Type B pancreatic cell (in vitro differentiated cells): ENCODE data around the gene PRKACB. TPM values are rescaled to one million over a fixed set of nuclear protein-coding genes. Genes with fewer than 3 reads are reported as not detected.

Experiments
- DNase-seq: peaks from one replicate; pipeline ENCODE4 v3.0.0; 2021; ENCODE audit warnings: mixed read lengths; ENCODE audit not compliant: unreplicated experiment; ENCODE audit errors: extremely low spot score
- H3K27ac Mint-ChIP-seq: 2 replicates; pipeline ENCODE4 v1.8.0; 2021; ENCODE audit warnings: mild to moderate bottlenecking, mixed read lengths
- H3K27me3 Mint-ChIP-seq: 2 replicates; pipeline ENCODE4 v1.8.0; 2021; ENCODE audit warnings: mixed read lengths
- H3K36me3 Mint-ChIP-seq: 2 replicates; pipeline ENCODE4 v1.8.0; 2021; ENCODE audit warnings: mixed read lengths
- H3K4me1 Mint-ChIP-seq: one replicate; pipeline ENCODE4 v1.8.0; 2021; ENCODE audit warnings: mixed read lengths; ENCODE audit not compliant: unreplicated experiment
- H3K4me3 Mint-ChIP-seq: 2 replicates; pipeline ENCODE4 v1.8.0; 2021; ENCODE audit warnings: mild to moderate bottlenecking, mixed read lengths
- H3K9me3 Mint-ChIP-seq: 2 replicates; pipeline ENCODE4 v1.8.0; 2021; ENCODE audit warnings: mixed read lengths
- total RNA-seq: library from RNA; stranded (reverse); gene quantifications from 2 replicates; pipeline ENCODE4 v1.2.1, GENCODE V29; 2021; ENCODE audit warnings: low replicate concordance
- TF ChIP-seq, protein P1 (sequence below): fragments of 200-600 bp; sonication (generic); conservative IDR thresholded peaks from 2 replicates; pipeline ENCODE4 v1.5.0; 2021; ENCODE audit warnings: antibody characterized with exemption, mild to moderate bottlenecking

Gene PRKACB
- total RNA-seq, 1 donor from 2014 or later: 36.0 TPM

DNA sequence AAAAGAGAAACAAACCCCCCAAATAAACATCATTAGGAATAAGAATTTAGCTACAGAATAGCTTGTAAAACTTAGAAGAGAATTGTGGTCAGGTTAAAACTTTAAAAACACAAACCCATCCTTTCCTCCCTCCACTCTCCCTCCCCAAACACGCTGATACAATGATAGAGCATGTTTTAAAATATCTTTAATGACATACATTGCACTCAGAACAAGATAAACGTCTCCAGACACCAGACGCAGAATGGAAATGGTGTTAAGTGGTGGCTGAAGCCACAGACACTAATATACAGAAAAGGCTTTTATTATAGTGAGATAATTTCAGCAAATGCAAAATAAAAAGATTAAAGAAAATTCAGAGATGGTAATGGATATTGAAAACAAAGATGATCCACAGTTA is 98.6 kb downstream of the PRKACB start:
- Mint-ChIP-seq H3K4me1 (peaks cover 12% of the 10 kb centered on the region), H3K4me3 (no peak overlapping the region), H3K9me3 (no peaks in the 10 kb centered on the region), H3K27me3 (no peaks in the 10 kb centered on the region), H3K27ac (no peak overlapping the region), H3K36me3 (peaks cover 30% of the 10 kb centered on the region)
- TF ChIP-seq, protein P1, sequence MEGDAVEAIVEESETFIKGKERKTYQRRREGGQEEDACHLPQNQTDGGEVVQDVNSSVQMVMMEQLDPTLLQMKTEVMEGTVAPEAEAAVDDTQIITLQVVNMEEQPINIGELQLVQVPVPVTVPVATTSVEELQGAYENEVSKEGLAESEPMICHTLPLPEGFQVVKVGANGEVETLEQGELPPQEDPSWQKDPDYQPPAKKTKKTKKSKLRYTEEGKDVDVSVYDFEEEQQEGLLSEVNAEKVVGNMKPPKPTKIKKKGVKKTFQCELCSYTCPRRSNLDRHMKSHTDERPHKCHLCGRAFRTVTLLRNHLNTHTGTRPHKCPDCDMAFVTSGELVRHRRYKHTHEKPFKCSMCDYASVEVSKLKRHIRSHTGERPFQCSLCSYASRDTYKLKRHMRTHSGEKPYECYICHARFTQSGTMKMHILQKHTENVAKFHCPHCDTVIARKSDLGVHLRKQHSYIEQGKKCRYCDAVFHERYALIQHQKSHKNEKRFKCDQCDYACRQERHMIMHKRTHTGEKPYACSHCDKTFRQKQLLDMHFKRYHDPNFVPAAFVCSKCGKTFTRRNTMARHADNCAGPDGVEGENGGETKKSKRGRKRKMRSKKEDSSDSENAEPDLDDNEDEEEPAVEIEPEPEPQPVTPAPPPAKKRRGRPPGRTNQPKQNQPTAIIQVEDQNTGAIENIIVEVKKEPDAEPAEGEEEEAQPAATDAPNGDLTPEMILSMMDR: no peak
- DNase-seq: no peak

DNA sequence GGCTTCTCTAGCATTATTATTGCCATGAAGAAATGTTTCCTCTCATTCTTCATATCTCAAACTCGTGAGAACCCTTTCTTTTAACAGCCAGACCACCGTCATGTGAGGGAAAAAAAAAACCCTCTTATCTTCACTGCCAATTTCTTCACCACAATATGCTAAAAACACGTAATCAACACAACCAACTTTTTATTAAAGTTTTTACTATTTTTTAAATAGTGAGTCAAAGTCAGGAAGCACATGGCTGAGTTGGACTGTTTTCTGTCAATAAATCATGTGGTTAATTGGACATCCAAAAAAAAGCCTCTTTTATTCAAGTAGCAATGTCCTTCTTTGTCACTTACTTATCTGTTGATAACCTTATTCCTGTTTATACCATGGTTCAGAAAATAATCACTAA is 101.5 kb downstream of the PRKACB start:
- TF ChIP-seq, protein P1: no peak
- peaks cover 12% of the 10 kb centered on the region for H3K4me1 Mint-ChIP-seq
- no peak overlapping the region for H3K4me3 Mint-ChIP-seq
- no peaks in the 10 kb centered on the region for H3K9me3 Mint-ChIP-seq
- no peaks in the 10 kb centered on the region for H3K27me3 Mint-ChIP-seq
- DNase-seq: no peak
- H3K27ac Mint-ChIP-seq: no peak overlapping the region
- peaks cover 14% of the 10 kb centered on the region for H3K36me3 Mint-ChIP-seq

DNA sequence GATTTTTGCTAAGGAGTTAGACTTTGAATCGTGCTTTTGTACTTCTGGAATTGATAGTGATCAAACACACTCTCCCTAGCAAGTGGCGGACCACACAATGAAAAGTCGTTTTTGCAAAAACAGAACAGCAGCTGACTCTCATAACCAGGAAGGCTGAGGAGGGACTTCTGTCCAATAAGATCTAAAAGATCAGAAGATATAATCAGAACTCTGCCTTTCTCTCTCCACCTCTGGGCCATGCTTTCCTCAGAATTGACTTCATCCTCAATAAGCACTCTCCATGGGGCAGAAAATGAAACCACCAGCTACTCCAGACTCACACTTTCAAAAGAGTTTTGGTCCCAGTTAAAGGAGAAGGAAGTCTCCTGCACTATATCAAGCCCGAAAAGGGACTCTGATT is 102.1 kb downstream of the PRKACB start:
- no peak for DNase-seq
- Mint-ChIP-seq H3K4me1 (peaks cover 12% of the 10 kb centered on the region), H3K27me3 (no peaks in the 10 kb centered on the region), H3K9me3 (peaks cover 4% of the 10 kb centered on the region), H3K36me3 (peaks cover 8% of the 10 kb centered on the region), H3K4me3 (no peak overlapping the region), H3K27ac (peak overlapping the region; percentile 59)
- TF ChIP-seq, protein P1: no peak

DNA sequence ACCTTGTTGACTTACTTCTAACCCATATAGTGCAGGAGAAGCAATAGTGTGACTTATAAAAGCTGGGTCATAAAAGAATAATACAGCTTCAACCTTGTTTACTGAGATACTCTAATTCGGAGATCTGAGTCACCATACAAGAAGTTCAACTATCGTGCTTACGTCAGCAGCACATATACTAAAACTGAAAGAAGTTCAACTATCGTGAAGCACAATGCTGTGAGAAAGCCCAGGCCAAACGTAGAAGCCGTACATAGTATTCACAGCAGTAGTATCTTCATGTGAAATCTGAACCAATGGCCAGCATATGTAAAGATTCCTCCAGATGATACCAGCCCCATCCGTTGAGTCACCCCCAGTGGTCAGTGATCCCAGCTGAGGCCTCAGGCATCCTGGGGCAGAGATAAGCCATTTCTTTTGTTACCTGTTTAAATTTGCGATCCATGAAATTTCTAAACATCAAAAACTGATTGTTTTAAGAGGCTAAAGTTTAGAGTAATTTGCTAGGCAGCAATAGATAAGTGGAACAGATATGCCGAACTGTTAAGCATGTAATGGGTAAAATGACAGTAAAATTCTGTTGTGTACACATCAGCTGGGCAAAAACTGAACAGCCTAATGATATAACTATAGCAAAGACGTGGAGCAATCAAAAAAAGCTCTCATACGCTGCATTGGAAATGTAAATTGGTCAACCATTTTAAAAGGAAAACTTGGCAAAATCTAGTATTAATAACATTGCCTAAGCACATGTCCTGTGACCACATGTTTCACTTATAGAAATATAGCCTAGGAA is 103.6 kb downstream of the PRKACB start:
- peaks cover 6% of the 10 kb centered on the region for H3K36me3 Mint-ChIP-seq
- H3K4me3 Mint-ChIP-seq: no peak overlapping the region
- H3K27ac Mint-ChIP-seq: peak overlapping the region; percentile 30

DNA sequence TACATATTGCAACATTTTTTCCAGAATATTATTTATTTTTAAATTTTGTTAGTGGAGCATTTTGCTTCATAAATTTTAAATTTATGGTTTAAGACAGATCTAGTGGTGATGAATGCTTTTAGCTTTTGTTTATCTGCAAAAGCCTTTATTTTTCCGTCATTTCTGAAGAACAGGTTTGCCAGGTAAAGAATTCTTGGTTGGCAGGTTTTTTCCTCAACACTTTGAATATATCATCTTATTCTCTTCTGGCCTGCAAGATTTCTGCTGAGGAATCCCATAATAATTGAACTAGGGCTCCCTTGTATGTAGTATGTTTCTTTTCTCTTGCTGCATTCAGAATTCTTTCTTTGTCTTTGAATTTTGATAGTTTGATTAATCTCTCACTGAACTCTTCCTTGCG is 106.6 kb downstream of the PRKACB start:
- peaks cover 9% of the 10 kb centered on the region for H3K36me3 Mint-ChIP-seq
- H3K4me1 Mint-ChIP-seq: peaks cover 15% of the 10 kb centered on the region
- TF ChIP-seq, protein P1: no peak
- peaks cover 18% of the 10 kb centered on the region for H3K9me3 Mint-ChIP-seq
- DNase-seq: no peak
- H3K27me3 Mint-ChIP-seq: no peaks in the 10 kb centered on the region
- no peak overlapping the region for H3K4me3 Mint-ChIP-seq
- no peak overlapping the region for H3K27ac Mint-ChIP-seq

More for the DNA sequence above, 103.6 kb downstream of the PRKACB start:
- peaks cover 12% of the 10 kb centered on the region for H3K4me1 Mint-ChIP-seq
- TF ChIP-seq, protein P1: no peak
- peaks cover 8% of the 10 kb centered on the region for H3K9me3 Mint-ChIP-seq
- DNase-seq: no peak
- no peaks in the 10 kb centered on the region for H3K27me3 Mint-ChIP-seq
